Prostate gland (tissue), 2 donors: ENCODE data around the gene DGCR8.

Source experiments
- POLR2A ChIP-seq: fragments of 450-650 bp; IDR thresholded peaks from one replicate; pipeline ENCODE4 v1.6.1; 2016; ENCODE audit warnings: antibody characterized with exemption, mild to moderate bottlenecking
- TF ChIP-seq, protein P1 (sequence below), 4 experiments: fragments of 200-600 bp in 2 of 4; fragments of 450-650 bp in 2 of 4; sonication (generic) in 2 of 4; IDR thresholded peaks; 1 replicate in 3 of 4; 2 replicates in 1 of 4; pipeline ENCODE4 v1.5.1; 2016 to 2019; ENCODE audit warnings: antibody characterized with exemption in 4 of 4, mild to moderate bottlenecking in 2 of 4, moderate library complexity in 2 of 4

GRCh38 chr22:20130319-20130718 is 50.3 kb downstream of the DGCR8 start:
- TF ChIP-seq, protein P1, sequence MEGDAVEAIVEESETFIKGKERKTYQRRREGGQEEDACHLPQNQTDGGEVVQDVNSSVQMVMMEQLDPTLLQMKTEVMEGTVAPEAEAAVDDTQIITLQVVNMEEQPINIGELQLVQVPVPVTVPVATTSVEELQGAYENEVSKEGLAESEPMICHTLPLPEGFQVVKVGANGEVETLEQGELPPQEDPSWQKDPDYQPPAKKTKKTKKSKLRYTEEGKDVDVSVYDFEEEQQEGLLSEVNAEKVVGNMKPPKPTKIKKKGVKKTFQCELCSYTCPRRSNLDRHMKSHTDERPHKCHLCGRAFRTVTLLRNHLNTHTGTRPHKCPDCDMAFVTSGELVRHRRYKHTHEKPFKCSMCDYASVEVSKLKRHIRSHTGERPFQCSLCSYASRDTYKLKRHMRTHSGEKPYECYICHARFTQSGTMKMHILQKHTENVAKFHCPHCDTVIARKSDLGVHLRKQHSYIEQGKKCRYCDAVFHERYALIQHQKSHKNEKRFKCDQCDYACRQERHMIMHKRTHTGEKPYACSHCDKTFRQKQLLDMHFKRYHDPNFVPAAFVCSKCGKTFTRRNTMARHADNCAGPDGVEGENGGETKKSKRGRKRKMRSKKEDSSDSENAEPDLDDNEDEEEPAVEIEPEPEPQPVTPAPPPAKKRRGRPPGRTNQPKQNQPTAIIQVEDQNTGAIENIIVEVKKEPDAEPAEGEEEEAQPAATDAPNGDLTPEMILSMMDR (IDR thresholded peaks at IDR 0.05): no peak
- no peak for TF ChIP-seq POLR2A
